Activated CD8-positive, alpha-beta T cell treated with anti-CD3 and anti-CD28 coated beads, Interleukin-2, amount 10 ng/mL, durations not matched to agents 7 days and 5 days (primary cell): ENCODE results near the gene FAM151A. TPM values are rescaled to one million over a fixed set of nuclear protein-coding genes. Genes with fewer than 3 reads are reported as not detected.

Source experiments
- ATAC-seq: fragments of 150-1000 bp; cut with Tn5 transposase; one replicate; pipeline ENCODE4 v1.10.0; 2021; ENCODE audit warnings: moderate library complexity
- CTCF ChIA-PET: fragments of 350-600 bp; sonication (Branson Sonifier 250); formaldehyde crosslinking; loops from one replicate; lab custom pipeline; 2021; ENCODE audit warnings: antibody characterized with exemption; lab: Charles Lee
- POLR2A ChIA-PET: fragments of 350-600 bp; sonication (Branson Sonifier 250); formaldehyde crosslinking; loops from one replicate; lab custom pipeline; 2021; ENCODE audit warnings: antibody characterized with exemption; lab: Charles Lee
- DNase-seq: peaks from one replicate; pipeline ENCODE4 v3.0.0-alpha.2; 2020
- H3K27ac Mint-ChIP-seq: one replicate; pipeline ENCODE4 v1.8.0; 2021; ENCODE audit warnings: mild to moderate bottlenecking, mixed read lengths
- H3K27me3 Mint-ChIP-seq: one replicate; pipeline ENCODE4 v1.8.0; 2021; ENCODE audit warnings: low read depth, mixed read lengths
- H3K36me3 Mint-ChIP-seq: one replicate; pipeline ENCODE4 v1.8.0; 2021; ENCODE audit warnings: low read depth, mixed read lengths
- H3K4me1 Mint-ChIP-seq: one replicate; pipeline ENCODE4 v1.8.0; 2021; ENCODE audit warnings: low read depth, mixed read lengths
- H3K4me3 Mint-ChIP-seq: one replicate; pipeline ENCODE4 v1.8.0; 2021; ENCODE audit warnings: mild to moderate bottlenecking, mixed read lengths
- H3K9me3 Mint-ChIP-seq: one replicate; pipeline ENCODE4 v1.8.0; 2022; ENCODE audit warnings: mixed read lengths; ENCODE audit not compliant: insufficient read depth
- total RNA-seq, 2 experiments: library from RNA; stranded (reverse); gene quantifications; one replicate each; pipeline ENCODE4 v1.2.3, GENCODE V29; 2021

FAM151A gene
- total RNA-seq, 2 experiments from 2014 or later: not detected

DNA sequence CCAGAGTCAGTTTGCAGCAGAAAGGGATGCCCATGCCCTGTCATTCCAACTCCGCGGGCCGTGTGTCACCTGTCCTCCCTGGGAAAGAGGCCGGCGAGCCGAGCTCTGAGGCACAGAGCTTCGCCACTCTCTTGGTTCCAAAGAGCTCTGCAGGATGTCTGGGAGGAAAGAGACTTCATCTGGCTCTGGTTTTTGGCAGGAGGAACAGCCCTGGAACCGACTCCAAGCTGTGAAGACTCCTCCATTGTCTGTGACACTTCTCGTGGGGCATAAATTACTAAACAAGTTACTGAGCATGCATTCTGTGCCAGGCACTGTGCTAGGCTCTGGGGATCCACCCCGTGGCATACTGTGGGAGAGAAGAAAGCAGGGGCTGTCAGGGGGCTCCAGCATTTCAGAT lies 3.9 kb upstream of the FAM151A start:
- CTCF ChIA-PET: no interaction called here
- POLR2A ChIA-PET: interaction anchor here (0.6 kb wide), 1 partner anchor 599 kb away, joined by 3 read pairs; no protein-coding TSS in a partner anchor
- no peak overlapping the region for H3K27ac Mint-ChIP-seq
- no peaks in the 10 kb centered on the region for H3K4me1 Mint-ChIP-seq
- no peak overlapping the region for H3K4me3 Mint-ChIP-seq
- no peaks in the 10 kb centered on the region for H3K27me3 Mint-ChIP-seq
- H3K36me3 Mint-ChIP-seq: no peaks in the 10 kb centered on the region
- no peak for DNase-seq
- no peaks in the 10 kb centered on the region for H3K9me3 Mint-ChIP-seq
- no peak for ATAC-seq

DNA sequence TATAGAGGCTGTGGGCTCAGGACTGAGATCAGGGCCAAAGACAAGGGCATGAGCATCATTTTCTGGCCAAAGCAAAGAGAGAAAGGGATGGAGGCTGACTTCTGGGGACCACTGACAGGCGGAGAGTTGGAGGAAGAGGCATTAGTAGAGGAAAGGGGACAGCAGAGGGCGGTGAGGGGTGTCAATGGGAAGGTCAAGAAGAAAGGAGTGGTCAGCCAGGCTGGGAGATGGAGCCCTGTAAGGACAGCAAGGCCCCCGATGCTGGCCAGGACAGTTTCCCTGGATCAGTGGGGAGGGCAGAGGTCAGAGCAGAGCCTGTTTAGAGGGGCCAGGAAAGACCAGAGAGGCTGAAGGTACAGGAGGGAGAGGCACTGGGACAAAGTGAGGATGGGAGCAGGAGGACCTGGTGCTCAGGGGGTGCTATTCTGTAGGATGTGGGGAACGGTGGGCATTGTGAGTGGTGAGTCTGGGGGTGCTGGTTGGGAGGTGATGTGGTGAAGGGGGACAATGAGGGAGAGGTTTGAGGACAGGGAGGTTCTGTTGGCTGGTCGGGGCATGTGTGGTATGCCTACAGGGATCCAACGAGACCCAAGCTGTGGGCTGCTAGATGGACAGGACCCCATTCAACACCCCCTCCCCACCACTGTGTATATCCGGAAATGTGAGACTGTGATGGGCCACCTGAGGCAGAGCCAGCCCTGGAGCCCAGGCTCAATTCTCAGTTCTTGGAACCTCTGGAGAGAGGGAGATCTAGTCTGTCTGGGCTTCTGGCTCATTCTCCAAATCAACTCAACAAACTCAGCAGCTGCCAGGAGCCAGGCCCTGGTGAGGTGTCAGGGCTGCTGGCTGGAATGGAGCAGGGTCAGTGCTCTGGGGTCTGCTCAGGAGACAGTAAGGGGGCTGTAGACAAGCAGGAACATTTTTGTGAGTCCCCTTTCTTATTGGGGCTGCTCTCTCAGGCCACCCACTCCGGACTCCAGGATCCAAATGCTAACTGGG lies 1.4 kb upstream of the FAM151A start:
- Mint-ChIP-seq H3K36me3 (no peaks in the 10 kb centered on the region), H3K27me3 (no peaks in the 10 kb centered on the region), H3K4me1 (no peaks in the 10 kb centered on the region), H3K4me3 (no peak overlapping the region), H3K9me3 (no peaks in the 10 kb centered on the region), H3K27ac (no peak overlapping the region)
- ATAC-seq (no peak), DNase-seq (no peak)
- CTCF ChIA-PET: no interaction called here
- POLR2A ChIA-PET: no interaction called here

GRCh38 chr1:54619749-54620148 lies 3.6 kb downstream of the FAM151A start:
- Mint-ChIP-seq H3K27me3 (peaks cover 3% of the 10 kb centered on the region), H3K4me1 (no peaks in the 10 kb centered on the region), H3K27ac (no peak overlapping the region), H3K36me3 (no peaks in the 10 kb centered on the region), H3K4me3 (no peak overlapping the region), H3K9me3 (no peaks in the 10 kb centered on the region)
- DNase-seq (no peak), ATAC-seq (no peak)
- CTCF ChIA-PET: no interaction called here
- POLR2A ChIA-PET: interaction anchor here (0.7 kb wide), 1 partner anchor 1836 kb away, joined by 3 read pairs; no protein-coding TSS in a partner anchor

DNA sequence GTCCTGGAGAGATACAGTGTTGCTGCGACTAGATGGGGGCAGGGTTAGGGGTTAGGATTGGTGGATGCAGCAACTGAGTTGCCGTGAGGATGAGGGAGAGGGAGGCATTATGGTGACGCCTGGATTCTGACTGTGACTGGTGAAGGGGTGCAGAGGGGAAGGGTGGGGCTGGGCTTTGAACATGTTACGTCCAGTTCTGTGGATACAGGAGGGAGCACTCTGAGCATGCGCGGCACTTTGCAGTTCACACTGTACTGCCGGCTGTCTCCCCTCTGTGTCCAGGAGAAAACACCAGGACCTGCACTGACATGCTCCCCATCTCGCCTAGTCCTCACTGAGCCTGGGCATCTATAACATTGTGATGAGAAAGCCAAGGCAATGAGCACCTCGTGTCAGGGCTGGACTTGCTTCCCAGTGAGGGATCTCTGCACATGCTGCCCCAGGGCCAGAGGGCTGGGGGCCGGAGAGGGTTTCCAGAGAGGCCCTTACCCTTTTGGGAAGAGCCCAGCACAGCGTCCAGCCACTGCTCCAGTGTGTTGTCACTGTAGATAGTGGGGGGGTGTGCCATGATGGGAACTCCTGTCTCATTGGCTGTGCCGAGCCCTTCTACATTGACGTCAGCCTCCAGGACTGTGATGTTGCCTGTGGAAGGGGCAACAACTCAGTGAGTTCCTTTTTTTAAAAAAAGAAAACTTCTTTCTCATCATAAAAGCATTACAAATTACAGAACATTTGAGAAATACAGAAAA lies 7.6 kb downstream of the FAM151A start:
- Mint-ChIP-seq H3K9me3 (no peaks in the 10 kb centered on the region), H3K27me3 (peaks cover 3% of the 10 kb centered on the region), H3K36me3 (no peaks in the 10 kb centered on the region), H3K27ac (no peak overlapping the region), H3K4me3 (no peak overlapping the region), H3K4me1 (no peaks in the 10 kb centered on the region)
- ChIA-PET POLR2A (no interaction called here), CTCF (no interaction called here)
- no peak for ATAC-seq
- DNase-seq: no peak

GRCh38 chr1:54614563-54614962 lies 8.8 kb downstream of the FAM151A start:
- H3K4me3 Mint-ChIP-seq: no peak overlapping the region
- H3K4me1 Mint-ChIP-seq: no peaks in the 10 kb centered on the region
- CTCF ChIA-PET: no interaction called here
- ATAC-seq (no peak), DNase-seq (no peak)
- H3K36me3 Mint-ChIP-seq: no peaks in the 10 kb centered on the region
- POLR2A ChIA-PET: no interaction called here
- H3K27me3 Mint-ChIP-seq: peaks cover 3% of the 10 kb centered on the region
- H3K9me3 Mint-ChIP-seq: no peaks in the 10 kb centered on the region
- H3K27ac Mint-ChIP-seq: no peak overlapping the region

DNA sequence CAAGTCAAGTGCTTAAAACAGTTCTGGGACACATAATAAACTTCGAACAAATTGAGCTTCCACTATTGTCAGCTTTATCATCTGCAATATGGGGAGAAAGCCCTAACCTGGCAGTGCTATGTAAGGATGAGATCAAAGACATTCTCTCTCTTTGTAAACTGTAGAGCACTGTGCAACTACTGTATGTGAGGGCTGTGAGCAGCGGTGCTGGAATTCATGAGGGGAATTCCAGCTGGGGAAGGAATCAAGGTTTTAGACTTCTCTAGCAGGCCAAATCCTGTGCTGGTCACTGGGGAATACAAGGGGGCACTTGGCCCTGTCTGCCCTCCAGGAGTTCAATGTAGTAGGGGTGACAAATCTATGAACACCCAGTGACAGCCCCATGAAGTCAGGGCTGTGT lies 9.3 kb downstream of the FAM151A start:
- Mint-ChIP-seq H3K27ac (no peak overlapping the region), H3K4me3 (no peak overlapping the region), H3K36me3 (no peaks in the 10 kb centered on the region), H3K9me3 (no peaks in the 10 kb centered on the region), H3K4me1 (no peaks in the 10 kb centered on the region), H3K27me3 (peaks cover 3% of the 10 kb centered on the region)
- CTCF ChIA-PET: no interaction called here
- POLR2A ChIA-PET: no interaction called here
- DNase-seq (no peak), ATAC-seq (no peak)

- ChIA-PET POLR2A (no interaction called here), CTCF (no interaction called here)
- Mint-ChIP-seq H3K4me1 (no peaks in the 10 kb centered on the region), H3K27me3 (peaks cover 3% of the 10 kb centered on the region), H3K36me3 (no peaks in the 10 kb centered on the region), H3K4me3 (no peak overlapping the region), H3K9me3 (no peaks in the 10 kb centered on the region), H3K27ac (no peak overlapping the region)
- no peak for DNase-seq
- ATAC-seq: no peak
These were observed 11.7 kb downstream of the FAM151A start for GRCh38 chr1:54611621-54612020.

GRCh38 chr1:54610601-54611580 lies 12.4 kb downstream of the FAM151A start:
- Mint-ChIP-seq H3K9me3 (no peaks in the 10 kb centered on the region), H3K4me1 (no peaks in the 10 kb centered on the region), H3K27ac (no peak overlapping the region), H3K4me3 (no peak overlapping the region), H3K27me3 (peaks cover 3% of the 10 kb centered on the region), H3K36me3 (no peaks in the 10 kb centered on the region)
- POLR2A ChIA-PET: interaction anchor here (0.6 kb wide), 1 partner anchor 184 kb away, joined by 3 read pairs; no protein-coding TSS in a partner anchor
- CTCF ChIA-PET: no interaction called here
- ATAC-seq: no peak
- no peak for DNase-seq

DNA sequence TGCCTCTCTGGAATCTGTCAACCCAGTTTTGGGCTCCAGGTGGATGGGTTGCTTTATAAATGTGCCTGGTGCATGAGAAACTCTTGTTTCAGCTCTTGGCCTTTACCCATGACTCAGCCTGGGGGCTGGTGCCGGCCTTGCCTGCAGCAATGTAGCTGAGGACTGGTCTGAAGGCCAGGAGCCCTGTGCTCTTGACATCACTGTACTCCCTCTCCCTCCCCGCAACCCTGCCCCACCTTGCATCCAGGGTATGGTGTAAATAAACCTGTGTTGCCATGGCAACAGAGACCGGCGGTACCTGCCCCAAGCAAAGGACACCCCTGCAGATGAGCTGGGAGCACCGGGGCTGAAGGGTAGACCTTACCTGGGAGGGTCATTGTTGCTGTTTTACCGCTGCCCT lies 13.3 kb downstream of the FAM151A start:
- no peak overlapping the region for H3K4me3 Mint-ChIP-seq

GRCh38 chr1:54609301-54609921 lies 13.9 kb downstream of the FAM151A start:
- DNase-seq (no peak), ATAC-seq (no peak)
- CTCF ChIA-PET: no interaction called here
- Mint-ChIP-seq H3K36me3 (no peaks in the 10 kb centered on the region), H3K4me3 (no peak overlapping the region), H3K27ac (no peak overlapping the region), H3K4me1 (peaks cover 11% of the 10 kb centered on the region), H3K9me3 (no peaks in the 10 kb centered on the region), H3K27me3 (no peaks in the 10 kb centered on the region)
- POLR2A ChIA-PET: no interaction called here

More for the DNA sequence above, 13.3 kb downstream of the FAM151A start:
- no peak for ATAC-seq
- H3K27ac Mint-ChIP-seq: no peak overlapping the region
- no peaks in the 10 kb centered on the region for H3K9me3 Mint-ChIP-seq
- H3K36me3 Mint-ChIP-seq: no peaks in the 10 kb centered on the region
- ChIA-PET CTCF (no interaction called here), POLR2A (interaction anchor here (0.6 kb wide), 1 partner anchor 183 kb away, joined by 3 read pairs; no protein-coding TSS in a partner anchor)
- peaks cover under 1% of the 10 kb centered on the region for H3K27me3 Mint-ChIP-seq
- H3K4me1 Mint-ChIP-seq: peaks cover 5% of the 10 kb centered on the region
- DNase-seq: no peak
